ENCODE measurements around the gene DNAH2.

DNA sequence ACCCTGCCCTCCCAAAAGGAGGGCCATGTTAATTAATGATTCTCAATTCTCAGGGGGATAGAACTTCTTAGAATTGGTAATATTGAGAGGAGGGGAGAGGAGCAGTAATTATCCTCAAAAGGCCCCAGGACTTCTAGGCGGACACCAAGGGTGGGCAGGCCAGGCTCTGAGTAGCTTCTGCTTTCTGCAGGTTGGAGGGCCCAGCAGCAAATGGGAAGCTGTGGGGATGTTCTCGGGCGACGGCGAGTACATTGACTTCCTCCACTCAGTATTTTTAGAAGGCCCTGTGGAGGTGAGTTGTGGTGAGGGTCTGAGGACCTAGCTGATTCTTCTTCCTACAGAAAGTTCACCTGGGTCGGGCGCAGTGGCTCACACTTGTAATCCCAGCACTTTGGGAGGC is 57.5 kb downstream of the DNAH2 start:
- TF ChIP-seq, protein P1, sequence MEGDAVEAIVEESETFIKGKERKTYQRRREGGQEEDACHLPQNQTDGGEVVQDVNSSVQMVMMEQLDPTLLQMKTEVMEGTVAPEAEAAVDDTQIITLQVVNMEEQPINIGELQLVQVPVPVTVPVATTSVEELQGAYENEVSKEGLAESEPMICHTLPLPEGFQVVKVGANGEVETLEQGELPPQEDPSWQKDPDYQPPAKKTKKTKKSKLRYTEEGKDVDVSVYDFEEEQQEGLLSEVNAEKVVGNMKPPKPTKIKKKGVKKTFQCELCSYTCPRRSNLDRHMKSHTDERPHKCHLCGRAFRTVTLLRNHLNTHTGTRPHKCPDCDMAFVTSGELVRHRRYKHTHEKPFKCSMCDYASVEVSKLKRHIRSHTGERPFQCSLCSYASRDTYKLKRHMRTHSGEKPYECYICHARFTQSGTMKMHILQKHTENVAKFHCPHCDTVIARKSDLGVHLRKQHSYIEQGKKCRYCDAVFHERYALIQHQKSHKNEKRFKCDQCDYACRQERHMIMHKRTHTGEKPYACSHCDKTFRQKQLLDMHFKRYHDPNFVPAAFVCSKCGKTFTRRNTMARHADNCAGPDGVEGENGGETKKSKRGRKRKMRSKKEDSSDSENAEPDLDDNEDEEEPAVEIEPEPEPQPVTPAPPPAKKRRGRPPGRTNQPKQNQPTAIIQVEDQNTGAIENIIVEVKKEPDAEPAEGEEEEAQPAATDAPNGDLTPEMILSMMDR (tag by site-specific recombination; IDR thresholded peaks at IDR 0.05): no peak
- no peak for TF ChIP-seq ZNF580 (tag by site-specific recombination; IDR thresholded peaks at IDR 0.05)
- no peak for TF ChIP-seq MYNN (tag by site-specific recombination; IDR thresholded peaks at IDR 0.05; ENCODE audit: borderline replicate concordance)
- no peak for TF ChIP-seq INSM2 (tag by site-specific recombination; IDR thresholded peaks at IDR 0.05)
- TF ChIP-seq SP2 (tag by site-specific recombination; IDR thresholded peaks at IDR 0.05): no peak

Data from HEK293 (cell line).